ENCODE measurements around the gene FOXM1.

The FOXM1 gene

GRCh38 chr12:2833810-2834209 lies 43.2 kb downstream of the FOXM1 start:
- no peak overlapping the region for H3K4me3 ChIP-seq (ENCODE audit: control insufficient read depth, low read depth, low read length)
- TF ChIP-seq CTCF (conservative IDR thresholded peaks at IDR 0.05; ENCODE audit: control insufficient read depth, insufficient read depth, low read depth, low read length), result no peak
- DNase-seq (ENCODE audit: low read depth), result no peak

GRCh38 chr12:2833327-2833726 lies 43.6 kb downstream of the FOXM1 start:
- no peak for DNase-seq (ENCODE audit: low read depth)
- TF ChIP-seq CTCF (conservative IDR thresholded peaks at IDR 0.05; ENCODE audit: control insufficient read depth, insufficient read depth, low read depth, low read length), result no peak
- no peak overlapping the region for H3K4me3 ChIP-seq (ENCODE audit: control insufficient read depth, low read depth, low read length)

GRCh38 chr12:2832550-2833127 lies 44.3 kb downstream of the FOXM1 start:
- DNase-seq (ENCODE audit: low read depth), result no peak
- H3K4me3 ChIP-seq (ENCODE audit: control insufficient read depth, low read depth, low read length), result no peak overlapping the region
- no peak for TF ChIP-seq CTCF (conservative IDR thresholded peaks at IDR 0.05; ENCODE audit: control insufficient read depth, insufficient read depth, low read depth, low read length)

- no peak for DNase-seq (ENCODE audit: low read depth)
- H3K4me3 ChIP-seq (ENCODE audit: control insufficient read depth, low read depth, low read length), result no peak overlapping the region
- no peak for TF ChIP-seq CTCF (conservative IDR thresholded peaks at IDR 0.05; ENCODE audit: control insufficient read depth, insufficient read depth, low read depth, low read length)
Observed at GRCh38 chr12:2829275-2829674, 47.7 kb downstream of the FOXM1 start.

GRCh38 chr12:2826721-2827515 lies 50.1 kb downstream of the FOXM1 start:
- DNase-seq (ENCODE audit: low read depth), result no peak
- TF ChIP-seq CTCF (conservative IDR thresholded peaks at IDR 0.05; ENCODE audit: control insufficient read depth, insufficient read depth, low read depth, low read length), result no peak

GRCh38 chr12:2826036-2826435 lies 50.9 kb downstream of the FOXM1 start:
- no peak for TF ChIP-seq CTCF (conservative IDR thresholded peaks at IDR 0.05; ENCODE audit: control insufficient read depth, insufficient read depth, low read depth, low read length)
- no peak for DNase-seq (ENCODE audit: low read depth)
- H3K4me3 ChIP-seq (ENCODE audit: control insufficient read depth, low read depth, low read length), result no peak overlapping the region

More at GRCh38 chr12:2826721-2827515, 50.1 kb downstream of the FOXM1 start:
- H3K4me3 ChIP-seq (ENCODE audit: control insufficient read depth, low read depth, low read length), result no peak overlapping the region

All from fibroblast of mammary gland (primary cell).